SK-N-SH treated with all-trans-retinoic acid at 6 μM for 48 hours (cell line): ENCODE data around the gene GGT7.

Experiments used
- ATAC-seq: fragments of 200-7000 bp; cut with Tn5 transposase; 3 replicates; pipeline ENCODE4 v1.9.1; 2020; ENCODE audit warnings: mild to moderate bottlenecking, moderate library complexity
- ARNTL ChIP-seq: fragments of 450-650 bp; formaldehyde crosslinking; IDR thresholded peaks from 2 replicates; pipeline ENCODE4 v1.5.0; 2020; ENCODE audit warnings: low read depth, mild to moderate bottlenecking, moderate library complexity, borderline replicate concordance
- BACH2 ChIP-seq: fragments of 250-450 bp; sonication (Bioruptor Pico); IDR thresholded peaks from 2 replicates; pipeline ENCODE4 v1.9.0; 2021; ENCODE audit warnings: mild to moderate bottlenecking, borderline replicate concordance
- CSDC2 ChIP-seq: fragments of 250-450 bp; sonication (Bioruptor Pico); IDR thresholded peaks from 2 replicates; pipeline ENCODE4 v1.5.0; 2020; ENCODE audit warnings: mild to moderate bottlenecking, moderate library complexity
- GLIS3 ChIP-seq: fragments of 250-450 bp; sonication (Bioruptor Pico); IDR thresholded peaks from 2 replicates; pipeline ENCODE4 v1.5.0; 2020; ENCODE audit warnings: mild to moderate bottlenecking, moderate library complexity
- ISL1 ChIP-seq: fragments of 250-450 bp; sonication (Bioruptor Pico); IDR thresholded peaks from 2 replicates; pipeline ENCODE4 v2.1.2; 2022; ENCODE audit warnings: mild to moderate bottlenecking, moderate library complexity
- OSR1 ChIP-seq: fragments of 250-450 bp; sonication (Bioruptor Pico); IDR thresholded peaks from 2 replicates; pipeline ENCODE4 v1.8.0; 2022; ENCODE audit warnings: moderate library complexity, mild to moderate bottlenecking, inconsistent platforms
- PPARA ChIP-seq: fragments of 250-450 bp; sonication (Bioruptor Pico); IDR thresholded peaks from 2 replicates; pipeline ENCODE4 v1.5.0; 2020; ENCODE audit warnings: mild to moderate bottlenecking, borderline replicate concordance
- TCF4 ChIP-seq: fragments of 250-450 bp; sonication (Bioruptor Pico); IDR thresholded peaks from 2 replicates; pipeline ENCODE4 v1.8.0; 2021; ENCODE audit warnings: mild to moderate bottlenecking, moderate library complexity, borderline replicate concordance
- TOX ChIP-seq: fragments of 250-450 bp; sonication (Bioruptor Pico); IDR thresholded peaks from 2 replicates; pipeline ENCODE4 v1.8.0; 2021; ENCODE audit warnings: mild to moderate bottlenecking, moderate library complexity, borderline replicate concordance
- ZC3H10 ChIP-seq: fragments of 250-450 bp; sonication (Bioruptor Pico); IDR thresholded peaks from 2 replicates; pipeline ENCODE4 v1.5.1; 2021; ENCODE audit warnings: mild to moderate bottlenecking, moderate library complexity
- ZFP3 ChIP-seq: fragments of 250-450 bp; sonication (Bioruptor Pico); IDR thresholded peaks from 2 replicates; pipeline ENCODE4 v1.5.0; 2020; ENCODE audit warnings: mild to moderate bottlenecking, moderate library complexity
- ZNF70 ChIP-seq: fragments of 450-650 bp; formaldehyde crosslinking; IDR thresholded peaks from 2 replicates; pipeline ENCODE4 v1.5.0; 2020; ENCODE audit warnings: mild to moderate bottlenecking, moderate library complexity
- ZNF8 ChIP-seq: fragments of 450-650 bp; formaldehyde crosslinking; IDR thresholded peaks from 2 replicates; pipeline ENCODE4 v1.5.0; 2020; ENCODE audit warnings: mild to moderate bottlenecking, moderate library complexity
- TF ChIP-seq, protein P1 (sequence below): fragments of 250-450 bp; sonication (Bioruptor Pico); IDR thresholded peaks from 2 replicates; pipeline ENCODE4 v1.5.0; 2020; ENCODE audit warnings: mild to moderate bottlenecking, moderate library complexity
- TF ChIP-seq, protein P2 (sequence below): fragments of 250-450 bp; sonication (Bioruptor Pico); IDR thresholded peaks from 2 replicates; pipeline ENCODE4 v1.8.0; 2021; ENCODE audit warnings: low read depth, mild to moderate bottlenecking, moderate library complexity, borderline replicate concordance
- TF ChIP-seq, protein P3 (sequence below): fragments of 250-450 bp; sonication (Bioruptor Pico); IDR thresholded peaks from 2 replicates; pipeline ENCODE4 v1.5.1; 2020; ENCODE audit warnings: low read depth, mild to moderate bottlenecking, moderate library complexity
- TF ChIP-seq, protein P4 (sequence below): fragments of 250-450 bp; sonication (Bioruptor Pico); IDR thresholded peaks from 2 replicates; pipeline ENCODE4 v1.8.0; 2020; ENCODE audit warnings: mild to moderate bottlenecking, moderate library complexity, borderline replicate concordance
- TF ChIP-seq, protein P5 (sequence below): fragments of 250-450 bp; sonication (Bioruptor Pico); IDR thresholded peaks from 2 replicates; pipeline ENCODE4 v1.5.1; 2021; ENCODE audit warnings: mild to moderate bottlenecking, moderate library complexity

GGT7 gene

DNA sequence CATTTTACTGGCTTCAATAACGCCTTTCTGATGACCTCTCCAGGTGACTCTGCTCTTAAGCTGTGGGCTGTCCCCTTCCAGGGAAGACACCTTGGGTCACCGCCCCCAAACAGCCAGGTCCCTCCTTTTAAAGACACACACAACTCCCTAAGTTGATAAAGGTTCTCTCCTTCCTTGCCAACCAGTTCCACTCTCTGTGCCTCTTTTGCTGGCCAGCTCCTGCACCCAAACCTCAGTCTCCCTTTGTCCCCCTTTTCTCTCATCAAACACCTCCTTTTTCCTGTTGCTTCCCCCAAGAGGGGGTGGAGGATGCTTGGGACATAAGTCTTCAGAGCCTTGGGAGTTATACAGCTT, 48.2 kb downstream of the GGT7 start:
- TF ChIP-seq, protein P1, sequence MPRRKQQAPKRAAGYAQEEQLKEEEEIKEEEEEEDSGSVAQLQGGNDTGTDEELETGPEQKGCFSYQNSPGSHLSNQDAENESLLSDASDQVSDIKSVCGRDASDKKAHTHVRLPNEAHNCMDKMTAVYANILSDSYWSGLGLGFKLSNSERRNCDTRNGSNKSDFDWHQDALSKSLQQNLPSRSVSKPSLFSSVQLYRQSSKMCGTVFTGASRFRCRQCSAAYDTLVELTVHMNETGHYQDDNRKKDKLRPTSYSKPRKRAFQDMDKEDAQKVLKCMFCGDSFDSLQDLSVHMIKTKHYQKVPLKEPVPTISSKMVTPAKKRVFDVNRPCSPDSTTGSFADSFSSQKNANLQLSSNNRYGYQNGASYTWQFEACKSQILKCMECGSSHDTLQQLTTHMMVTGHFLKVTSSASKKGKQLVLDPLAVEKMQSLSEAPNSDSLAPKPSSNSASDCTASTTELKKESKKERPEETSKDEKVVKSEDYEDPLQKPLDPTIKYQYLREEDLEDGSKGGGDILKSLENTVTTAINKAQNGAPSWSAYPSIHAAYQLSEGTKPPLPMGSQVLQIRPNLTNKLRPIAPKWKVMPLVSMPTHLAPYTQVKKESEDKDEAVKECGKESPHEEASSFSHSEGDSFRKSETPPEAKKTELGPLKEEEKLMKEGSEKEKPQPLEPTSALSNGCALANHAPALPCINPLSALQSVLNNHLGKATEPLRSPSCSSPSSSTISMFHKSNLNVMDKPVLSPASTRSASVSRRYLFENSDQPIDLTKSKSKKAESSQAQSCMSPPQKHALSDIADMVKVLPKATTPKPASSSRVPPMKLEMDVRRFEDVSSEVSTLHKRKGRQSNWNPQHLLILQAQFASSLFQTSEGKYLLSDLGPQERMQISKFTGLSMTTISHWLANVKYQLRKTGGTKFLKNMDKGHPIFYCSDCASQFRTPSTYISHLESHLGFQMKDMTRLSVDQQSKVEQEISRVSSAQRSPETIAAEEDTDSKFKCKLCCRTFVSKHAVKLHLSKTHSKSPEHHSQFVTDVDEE (CRISPR knock-in tag): no peak
- TF ChIP-seq, protein P2, sequence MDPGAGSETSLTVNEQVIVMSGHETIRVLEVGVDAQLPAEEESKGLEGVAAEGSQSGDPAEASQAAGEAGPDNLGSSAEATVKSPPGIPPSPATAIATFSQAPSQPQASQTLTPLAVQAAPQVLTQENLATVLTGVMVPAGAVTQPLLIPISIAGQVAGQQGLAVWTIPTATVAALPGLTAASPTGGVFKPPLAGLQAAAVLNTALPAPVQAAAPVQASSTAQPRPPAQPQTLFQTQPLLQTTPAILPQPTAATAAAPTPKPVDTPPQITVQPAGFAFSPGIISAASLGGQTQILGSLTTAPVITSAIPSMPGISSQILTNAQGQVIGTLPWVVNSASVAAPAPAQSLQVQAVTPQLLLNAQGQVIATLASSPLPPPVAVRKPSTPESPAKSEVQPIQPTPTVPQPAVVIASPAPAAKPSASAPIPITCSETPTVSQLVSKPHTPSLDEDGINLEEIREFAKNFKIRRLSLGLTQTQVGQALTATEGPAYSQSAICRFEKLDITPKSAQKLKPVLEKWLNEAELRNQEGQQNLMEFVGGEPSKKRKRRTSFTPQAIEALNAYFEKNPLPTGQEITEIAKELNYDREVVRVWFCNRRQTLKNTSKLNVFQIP: no peak
- TF ChIP-seq TCF4 (CRISPR knock-in tag) (no peak), ZFP3 (CRISPR knock-in tag) (no peak), PPARA (no peak), GLIS3 (CRISPR knock-in tag) (no peak), ZNF70 (no peak), OSR1 (CRISPR knock-in tag) (no peak), CSDC2 (CRISPR knock-in tag) (no peak), ARNTL (no peak), BACH2 (no peak), ZC3H10 (CRISPR knock-in tag) (no peak), TOX (no peak)
- TF ChIP-seq, protein P3, sequence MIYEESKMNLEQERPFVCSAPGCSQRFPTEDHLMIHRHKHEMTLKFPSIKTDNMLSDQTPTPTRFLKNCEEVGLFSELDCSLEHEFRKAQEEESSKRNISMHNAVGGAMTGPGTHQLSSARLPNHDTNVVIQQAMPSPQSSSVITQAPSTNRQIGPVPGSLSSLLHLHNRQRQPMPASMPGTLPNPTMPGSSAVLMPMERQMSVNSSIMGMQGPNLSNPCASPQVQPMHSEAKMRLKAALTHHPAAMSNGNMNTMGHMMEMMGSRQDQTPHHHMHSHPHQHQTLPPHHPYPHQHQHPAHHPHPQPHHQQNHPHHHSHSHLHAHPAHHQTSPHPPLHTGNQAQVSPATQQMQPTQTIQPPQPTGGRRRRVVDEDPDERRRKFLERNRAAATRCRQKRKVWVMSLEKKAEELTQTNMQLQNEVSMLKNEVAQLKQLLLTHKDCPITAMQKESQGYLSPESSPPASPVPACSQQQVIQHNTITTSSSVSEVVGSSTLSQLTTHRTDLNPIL (CRISPR knock-in tag): no peak
- TF ChIP-seq, protein P4, sequence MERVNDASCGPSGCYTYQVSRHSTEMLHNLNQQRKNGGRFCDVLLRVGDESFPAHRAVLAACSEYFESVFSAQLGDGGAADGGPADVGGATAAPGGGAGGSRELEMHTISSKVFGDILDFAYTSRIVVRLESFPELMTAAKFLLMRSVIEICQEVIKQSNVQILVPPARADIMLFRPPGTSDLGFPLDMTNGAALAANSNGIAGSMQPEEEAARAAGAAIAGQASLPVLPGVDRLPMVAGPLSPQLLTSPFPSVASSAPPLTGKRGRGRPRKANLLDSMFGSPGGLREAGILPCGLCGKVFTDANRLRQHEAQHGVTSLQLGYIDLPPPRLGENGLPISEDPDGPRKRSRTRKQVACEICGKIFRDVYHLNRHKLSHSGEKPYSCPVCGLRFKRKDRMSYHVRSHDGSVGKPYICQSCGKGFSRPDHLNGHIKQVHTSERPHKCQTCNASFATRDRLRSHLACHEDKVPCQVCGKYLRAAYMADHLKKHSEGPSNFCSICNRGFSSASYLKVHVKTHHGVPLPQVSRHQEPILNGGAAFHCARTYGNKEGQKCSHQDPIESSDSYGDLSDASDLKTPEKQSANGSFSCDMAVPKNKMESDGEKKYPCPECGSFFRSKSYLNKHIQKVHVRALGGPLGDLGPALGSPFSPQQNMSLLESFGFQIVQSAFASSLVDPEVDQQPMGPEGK (CRISPR knock-in tag): no peak
- TF ChIP-seq, protein P5, sequence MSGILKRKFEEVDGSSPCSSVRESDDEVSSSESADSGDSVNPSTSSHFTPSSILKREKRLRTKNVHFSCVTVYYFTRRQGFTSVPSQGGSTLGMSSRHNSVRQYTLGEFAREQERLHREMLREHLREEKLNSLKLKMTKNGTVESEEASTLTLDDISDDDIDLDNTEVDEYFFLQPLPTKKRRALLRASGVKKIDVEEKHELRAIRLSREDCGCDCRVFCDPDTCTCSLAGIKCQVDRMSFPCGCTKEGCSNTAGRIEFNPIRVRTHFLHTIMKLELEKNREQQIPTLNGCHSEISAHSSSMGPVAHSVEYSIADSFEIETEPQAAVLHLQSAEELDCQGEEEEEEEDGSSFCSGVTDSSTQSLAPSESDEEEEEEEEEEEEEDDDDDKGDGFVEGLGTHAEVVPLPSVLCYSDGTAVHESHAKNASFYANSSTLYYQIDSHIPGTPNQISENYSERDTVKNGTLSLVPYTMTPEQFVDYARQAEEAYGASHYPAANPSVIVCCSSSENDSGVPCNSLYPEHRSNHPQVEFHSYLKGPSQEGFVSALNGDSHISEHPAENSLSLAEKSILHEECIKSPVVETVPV (CRISPR knock-in tag): no peak
- peak; percentile 74 for ATAC-seq

DNA sequence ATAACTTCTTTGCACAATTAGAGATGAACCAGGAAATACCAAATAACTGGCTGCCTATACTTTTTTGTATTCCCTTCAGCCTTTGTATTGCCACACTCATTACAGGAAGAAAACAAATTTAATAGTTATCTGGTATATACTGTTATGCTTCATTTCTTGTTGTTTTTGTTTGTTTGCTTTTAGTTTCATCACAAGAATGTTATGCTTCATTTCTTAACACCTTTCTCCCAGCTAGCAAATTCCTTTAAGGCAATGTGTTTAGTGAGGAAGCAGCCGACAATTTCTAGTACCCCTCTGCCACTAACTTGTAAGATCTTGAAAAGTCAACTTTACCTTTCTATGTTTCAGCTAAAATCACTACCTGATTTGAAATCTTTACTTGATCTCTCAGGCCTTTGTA, 48.6 kb downstream of the GGT7 start:
- TF ChIP-seq ZFP3 (CRISPR knock-in tag) (no peak), ZNF70 (no peak), BACH2 (no peak), GLIS3 (CRISPR knock-in tag) (no peak), ISL1 (CRISPR knock-in tag) (no peak), CSDC2 (CRISPR knock-in tag) (no peak), ZC3H10 (CRISPR knock-in tag) (no peak), ZNF8 (CRISPR knock-in tag) (no peak)
- TF ChIP-seq, protein P3 (CRISPR knock-in tag): no peak
- TF ChIP-seq, protein P4 (CRISPR knock-in tag): no peak
- TF ChIP-seq, protein P1 (CRISPR knock-in tag): no peak
- no peak for ATAC-seq
